RWPE2 (cell line): ENCODE data around the gene DSTN.

Source experiments
- ATAC-seq: fragments of 200-7000 bp; cut with Tn5 transposase; 3 replicates; pipeline ENCODE4 v1.9.1; 2021; ENCODE audit warnings: low read depth
- DNase-seq: peaks from one replicate; pipeline ENCODE4 v3.0.0-alpha.2; 2020; ENCODE audit warnings: low spot score
- H3K27ac ChIP-seq: fragments of 450-650 bp; 2 replicates; pipeline ENCODE4 v1.5.1; 2017; ENCODE audit warnings: mild to moderate bottlenecking; ENCODE audit not compliant: poor library complexity, severe bottlenecking
- H3K27me3 ChIP-seq: fragments of 250-450 bp; sonication (Bioruptor Pico); 2 replicates; pipeline ENCODE4 v1.5.1; 2021; ENCODE audit warnings: mild to moderate bottlenecking, moderate library complexity; ENCODE audit not compliant: insufficient read depth, poor library complexity, severe bottlenecking
- H3K36me3 ChIP-seq: fragments of 250-450 bp; sonication (Bioruptor Pico); 2 replicates; pipeline ENCODE4 v1.5.1; 2020; ENCODE audit warnings: low read depth, mild to moderate bottlenecking, moderate library complexity
- H3K4me1 ChIP-seq: fragments of 250-450 bp; sonication (Bioruptor Pico); 2 replicates; pipeline ENCODE4 v1.5.1; 2021; ENCODE audit warnings: mild to moderate bottlenecking, moderate library complexity; ENCODE audit not compliant: insufficient read depth, poor library complexity, severe bottlenecking
- H3K4me3 ChIP-seq: fragments of 250-450 bp; sonication (Bioruptor Pico); 2 replicates; pipeline ENCODE4 v1.5.1; 2021; ENCODE audit warnings: mild to moderate bottlenecking, moderate library complexity; ENCODE audit not compliant: severe bottlenecking
- H3K9me3 ChIP-seq: fragments of 250-450 bp; sonication (Bioruptor Pico); 2 replicates; pipeline ENCODE4 v1.5.1; 2021; ENCODE audit warnings: mild to moderate bottlenecking, moderate library complexity; ENCODE audit not compliant: severe bottlenecking
- CTCF ChIP-seq: fragments of 450-650 bp; IDR thresholded peaks from one replicate; pipeline ENCODE4 v1.5.1; 2017; ENCODE audit warnings: mild to moderate bottlenecking, moderate library complexity; ENCODE audit not compliant: poor library complexity, severe bottlenecking

Gene DSTN

GRCh38 chr20:17525132-17525531, 44.7 kb upstream of the DSTN start:
- Histone ChIP-seq H3K4me3 (no peak overlapping the region), H3K27ac (no peak overlapping the region), H3K36me3 (no peaks in the 10 kb centered on the region), H3K27me3 (no peaks in the 10 kb centered on the region), H3K9me3 (no peaks in the 10 kb centered on the region), H3K4me1 (no peaks in the 10 kb centered on the region)
- ATAC-seq (no peak), DNase-seq (no peak)
- no peak for TF ChIP-seq CTCF

- TF ChIP-seq CTCF, result no peak
- Histone ChIP-seq H3K27me3 (no peaks in the 10 kb centered on the region), H3K27ac (no peak overlapping the region), H3K36me3 (no peaks in the 10 kb centered on the region), H3K9me3 (no peaks in the 10 kb centered on the region), H3K4me1 (no peaks in the 10 kb centered on the region), H3K4me3 (no peak overlapping the region)
- DNase-seq (no peak), ATAC-seq (peak; percentile 91)
Observed at GRCh38 chr20:17525650-17526049, 44.2 kb upstream of the DSTN start.

- no peak for TF ChIP-seq CTCF
- H3K36me3 ChIP-seq, result no peaks in the 10 kb centered on the region
- H3K4me3 ChIP-seq, result no peak overlapping the region
- H3K27me3 ChIP-seq, result no peaks in the 10 kb centered on the region
- DNase-seq (no peak), ATAC-seq (no peak)
- H3K27ac ChIP-seq, result no peak overlapping the region
- H3K4me1 ChIP-seq, result no peaks in the 10 kb centered on the region
- H3K9me3 ChIP-seq, result no peaks in the 10 kb centered on the region
Observed at GRCh38 chr20:17529586-17529985, 40.3 kb upstream of the DSTN start.

DNA sequence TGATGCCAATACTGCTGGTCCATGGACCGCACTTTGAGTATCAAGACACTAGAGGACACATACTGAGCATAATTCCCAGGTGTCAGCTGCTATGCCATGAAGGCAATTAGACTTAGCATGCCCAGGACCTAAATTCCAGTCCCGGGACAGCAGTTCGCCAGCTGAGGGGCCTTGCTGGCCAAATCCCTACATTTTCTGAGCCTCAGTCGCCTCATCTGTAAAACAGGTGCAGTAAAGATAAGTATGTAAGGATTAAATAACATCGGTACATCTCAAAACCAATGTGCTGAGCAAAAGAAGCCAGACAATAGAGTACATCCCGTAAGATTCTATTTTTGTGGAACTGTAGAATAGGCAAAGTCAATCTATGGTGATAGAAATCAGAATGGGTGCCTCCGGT, 39.7 kb upstream of the DSTN start:
- no peaks in the 10 kb centered on the region for H3K4me1 ChIP-seq
- no peak overlapping the region for H3K4me3 ChIP-seq
- ATAC-seq (no peak), DNase-seq (no peak)
- no peak overlapping the region for H3K27ac ChIP-seq
- no peaks in the 10 kb centered on the region for H3K27me3 ChIP-seq
- H3K9me3 ChIP-seq, result no peaks in the 10 kb centered on the region
- H3K36me3 ChIP-seq, result no peaks in the 10 kb centered on the region
- TF ChIP-seq CTCF, result no peak

- no peaks in the 10 kb centered on the region for H3K9me3 ChIP-seq
- DNase-seq (no peak), ATAC-seq (peak; percentile 78)
- no peaks in the 10 kb centered on the region for H3K27me3 ChIP-seq
- peak within 1 kb of the TSS; percentile 49 for H3K4me3 ChIP-seq
- no peaks in the 10 kb centered on the region for H3K36me3 ChIP-seq
- peak; percentile 19 for TF ChIP-seq CTCF
- H3K4me1 ChIP-seq, result no peaks in the 10 kb centered on the region
- H3K27ac ChIP-seq, result peak within 1 kb of the TSS; percentile 17
Observed at GRCh38 chr20:17530716-17531664, 38.9 kb upstream of the DSTN start, which contains the start of gene BFSP1. Gene BFSP1, minus strand, starts transcription at chr20:17531379. Its CDS starts 50 bp downstream, at chr20:17531329.
